Stimulated activated naive B cell treated with anti-CD40 and anti-IgM and Interleukin-4, amounts not matched to agents 10 μg/mL and 1 μg/mL and 100 μg/mL, for 72 hours (primary cell): ENCODE measurements around the gene PPP6R2.

ENCODE experiments used
- ATAC-seq, 2 donors: fragments of 150-1000 bp; cut with Tn5 transposase; replicated peaks; 2 replicates each; pipeline ENCODE4 v1.10.0; 2021; ENCODE audit warnings: moderate library complexity in 1 of 2
- DNase-seq: peaks from one replicate; pipeline ENCODE4 v3.0.0; 2021
- H3K27ac Mint-ChIP-seq: one replicate; pipeline ENCODE4 v1.8.0; 2022; ENCODE audit warnings: mild to moderate bottlenecking, mixed read lengths
- H3K27me3 Mint-ChIP-seq, 2 donors: one replicate each; pipeline ENCODE4 v1.8.0; 2022; ENCODE audit warnings: mixed read lengths in 2 of 2
- H3K36me3 Mint-ChIP-seq, 2 donors: one replicate each; pipeline ENCODE4 v1.8.0; 2022; ENCODE audit warnings: mixed read lengths in 2 of 2, mild to moderate bottlenecking in 1 of 2
- H3K4me1 Mint-ChIP-seq, 2 donors: one replicate each; pipeline ENCODE4 v1.8.0; 2022; ENCODE audit warnings: mixed read lengths in 2 of 2, mild to moderate bottlenecking in 1 of 2
- H3K4me3 Mint-ChIP-seq, 2 donors: one replicate each; pipeline ENCODE4 v1.8.0; 2022; ENCODE audit warnings: mild to moderate bottlenecking in 2 of 2, mixed read lengths in 2 of 2, moderate library complexity in 1 of 2
- H3K9me3 Mint-ChIP-seq, 2 donors: one replicate each; pipeline ENCODE4 v1.8.0; 2022; ENCODE audit warnings: mixed read lengths in 2 of 2, mild to moderate bottlenecking in 1 of 2

Gene PPP6R2

DNA sequence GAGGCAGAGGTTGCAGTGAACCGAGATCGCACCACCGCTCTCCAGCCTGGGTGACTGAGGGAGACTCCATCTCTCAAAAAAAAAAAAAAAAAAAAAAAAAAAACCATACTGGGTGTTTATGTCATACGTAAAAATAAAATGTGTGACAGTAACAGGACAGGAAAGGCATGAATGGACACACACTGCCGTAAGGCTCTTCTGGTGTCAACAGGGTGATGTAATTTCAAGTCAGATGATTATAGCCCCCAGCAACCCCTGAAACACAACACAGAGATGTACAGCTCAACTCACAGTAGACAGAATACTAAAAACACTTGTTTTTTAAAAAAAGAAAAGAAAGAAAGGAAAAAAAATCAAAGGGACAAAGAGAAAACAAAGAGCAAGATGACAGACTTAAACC, 109.5 kb downstream of the PPP6R2 start:
- peaks cover 60 to 65% of the 10 kb centered on the region in 2 donors for H3K36me3 Mint-ChIP-seq
- H3K27me3 Mint-ChIP-seq, result no peaks in the 10 kb centered on the region
- peak overlapping the region; percentile 81 for H3K27ac Mint-ChIP-seq
- ATAC-seq (no peak), DNase-seq (no peak)
- H3K4me1 Mint-ChIP-seq, result peaks cover 13 to 24% of the 10 kb centered on the region in 2 donors
- no peak overlapping the region for H3K4me3 Mint-ChIP-seq
- no peaks in the 10 kb centered on the region for H3K9me3 Mint-ChIP-seq

DNA sequence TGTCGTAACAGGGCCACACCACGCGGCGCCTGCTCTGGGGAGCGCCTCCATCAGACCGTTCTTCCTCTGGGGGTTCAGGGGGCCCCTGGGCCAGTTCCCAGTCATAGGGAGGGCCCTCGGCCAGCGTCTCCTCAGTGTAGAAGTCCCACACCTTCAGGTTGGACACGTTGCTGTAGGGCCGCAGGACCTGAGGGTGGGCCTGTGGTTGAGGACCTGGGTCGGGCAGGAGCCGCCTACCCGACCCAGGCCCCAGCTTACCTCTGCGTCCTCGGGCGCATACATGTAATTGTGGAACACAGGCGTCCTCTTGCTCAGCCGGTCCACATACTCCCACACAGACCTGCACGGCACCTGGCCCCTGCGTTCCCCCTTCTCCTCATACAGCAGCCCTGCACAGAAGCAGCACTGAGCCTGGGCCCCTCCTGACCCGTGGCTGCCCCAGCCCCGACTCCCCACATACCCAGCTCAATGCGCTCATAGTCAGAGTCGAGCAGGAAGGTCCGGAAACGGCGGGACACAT, 111.5 kb downstream of the PPP6R2 start:
- ATAC-seq (no peak), DNase-seq (no peak)
- Mint-ChIP-seq H3K4me3 (no peak overlapping the region), H3K4me1 (peaks cover 16 to 27% of the 10 kb centered on the region in 2 donors), H3K9me3 (no peaks in the 10 kb centered on the region), H3K27me3 (no peaks in the 10 kb centered on the region), H3K27ac (peak overlapping the region; percentile 47), H3K36me3 (peaks cover 62 to 65% of the 10 kb centered on the region in 2 donors)

DNA sequence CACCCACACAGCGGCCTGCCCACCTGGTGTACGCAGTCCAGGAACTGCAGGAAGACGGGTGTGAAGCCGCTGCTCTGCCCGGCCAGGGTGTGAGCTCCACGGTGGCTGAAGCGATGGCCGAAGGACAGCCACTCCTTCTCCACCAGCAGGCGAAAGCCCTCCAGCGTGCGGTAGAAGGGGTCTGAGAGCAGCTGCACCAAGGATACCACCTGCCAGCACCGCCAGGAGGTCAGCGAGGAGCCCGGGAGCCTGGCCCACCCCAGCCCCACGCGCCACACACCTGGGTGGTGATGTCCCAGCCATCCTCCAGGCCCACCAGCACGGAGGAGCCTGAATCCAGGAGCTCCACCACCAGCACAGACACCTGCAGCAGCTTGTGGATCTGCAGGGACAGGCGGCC, 112.1 kb downstream of the PPP6R2 start:
- Mint-ChIP-seq H3K9me3 (no peaks in the 10 kb centered on the region), H3K36me3 (peaks cover 60 to 62% of the 10 kb centered on the region in 2 donors), H3K27me3 (no peaks in the 10 kb centered on the region), H3K4me3 (no peak overlapping the region), H3K4me1 (peaks cover 12 to 22% of the 10 kb centered on the region in 2 donors), H3K27ac (peak overlapping the region; percentile 47)
- ATAC-seq (no peak), DNase-seq (no peak)

DNA sequence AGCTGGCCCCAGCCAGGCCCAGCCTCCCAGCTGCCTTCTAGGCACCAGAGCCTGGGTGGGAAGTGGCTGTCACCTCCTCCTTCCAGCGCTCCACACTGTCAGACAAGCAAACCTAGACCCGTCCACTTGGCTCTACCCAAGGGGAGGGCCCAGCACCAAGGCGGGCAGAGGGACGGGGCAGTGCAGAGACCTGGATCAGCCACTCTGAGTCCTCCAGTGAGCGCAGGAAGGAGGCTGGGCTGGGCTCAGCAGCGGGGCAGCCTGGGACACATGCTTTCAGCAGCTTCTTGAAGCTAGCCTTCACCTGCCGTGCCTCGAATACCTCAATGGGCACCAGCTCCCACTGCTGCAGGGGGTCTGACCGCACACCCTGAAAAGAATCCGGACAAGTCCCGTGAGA, 112.9 kb downstream of the PPP6R2 start:
- peak overlapping the region; percentile 62 for H3K27ac Mint-ChIP-seq
- no peak for ATAC-seq
- H3K27me3 Mint-ChIP-seq, result no peaks in the 10 kb centered on the region
- peaks cover 63 to 65% of the 10 kb centered on the region in 2 donors for H3K36me3 Mint-ChIP-seq
- DNase-seq, result no peak
- no peak overlapping the region for H3K4me3 Mint-ChIP-seq
- peaks cover 12 to 22% of the 10 kb centered on the region in 2 donors for H3K4me1 Mint-ChIP-seq
- no peaks in the 10 kb centered on the region for H3K9me3 Mint-ChIP-seq

DNA sequence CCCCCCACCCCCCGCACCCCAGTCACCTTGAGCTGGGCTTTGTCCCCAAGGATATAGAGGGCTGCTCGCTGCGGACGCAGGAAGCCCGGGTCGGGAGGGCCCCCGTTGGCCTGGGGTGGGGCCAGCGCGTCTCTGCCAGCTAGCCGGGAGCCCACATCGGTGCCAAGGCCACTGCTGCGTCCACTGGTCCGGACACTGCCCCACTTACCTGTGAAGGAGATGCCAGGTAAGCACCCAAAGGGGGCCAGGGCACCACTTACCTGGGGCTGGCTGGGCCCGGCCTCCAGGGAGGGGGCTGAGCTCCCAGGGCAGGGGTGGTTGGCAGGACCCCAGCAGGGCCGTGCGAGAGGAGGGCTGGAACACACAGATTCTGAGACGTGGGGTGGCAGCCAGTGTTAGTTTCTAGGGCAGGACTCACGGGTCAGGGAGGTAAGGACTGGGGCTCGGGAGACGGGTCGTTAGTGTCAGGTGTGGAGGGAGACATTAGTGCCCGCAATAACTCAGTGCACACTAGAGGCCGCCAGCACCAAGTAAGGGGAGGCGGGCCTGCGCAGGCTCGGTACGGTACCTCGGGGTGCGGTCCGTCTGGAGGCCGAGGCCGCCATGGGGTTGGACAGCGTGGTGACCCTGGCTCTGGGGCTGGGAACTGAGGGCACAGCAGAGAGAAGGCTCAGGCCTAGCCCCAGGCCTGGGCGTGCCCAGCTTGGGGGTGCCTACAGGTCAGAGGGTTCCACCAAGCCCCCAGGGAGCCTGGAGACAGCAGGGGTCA, 113.5 kb downstream of the PPP6R2 start:
- Mint-ChIP-seq H3K27me3 (no peaks in the 10 kb centered on the region), H3K9me3 (no peaks in the 10 kb centered on the region), H3K4me1 (peaks cover 12 to 22% of the 10 kb centered on the region in 2 donors), H3K4me3 (no peak overlapping the region), H3K36me3 (peaks cover 58 to 65% of the 10 kb centered on the region in 2 donors), H3K27ac (peak overlapping the region; percentile 49)
- DNase-seq (no peak), ATAC-seq (peak in 1 of 2 donors; percentile 39)

DNA sequence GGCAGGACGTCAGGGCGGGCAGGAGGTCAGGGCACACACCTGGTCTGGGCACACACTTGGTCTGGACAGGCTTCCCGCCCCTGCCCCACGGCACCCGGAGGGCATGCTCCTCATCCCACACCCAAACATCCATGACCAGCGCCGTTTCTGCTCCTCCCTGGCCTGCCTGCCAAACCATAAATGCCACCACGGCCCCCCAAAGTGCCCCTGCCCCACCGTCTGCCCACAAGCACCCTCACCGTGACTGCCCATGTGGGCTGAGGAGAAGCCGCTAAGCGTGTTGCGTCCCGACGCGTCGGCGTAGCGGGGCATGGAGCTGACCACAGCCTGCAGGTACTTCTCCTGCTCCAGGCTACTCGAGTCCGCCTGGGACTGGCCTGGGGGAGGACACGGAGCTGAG, 115.9 kb downstream of the PPP6R2 start:
- no peak for ATAC-seq
- Mint-ChIP-seq H3K9me3 (no peaks in the 10 kb centered on the region), H3K27me3 (no peaks in the 10 kb centered on the region), H3K27ac (peak overlapping the region; percentile 49), H3K4me1 (peaks cover 5 to 10% of the 10 kb centered on the region in 2 donors), H3K36me3 (peaks cover 53 to 69% of the 10 kb centered on the region in 2 donors), H3K4me3 (no peak overlapping the region)
- no peak for DNase-seq

DNA sequence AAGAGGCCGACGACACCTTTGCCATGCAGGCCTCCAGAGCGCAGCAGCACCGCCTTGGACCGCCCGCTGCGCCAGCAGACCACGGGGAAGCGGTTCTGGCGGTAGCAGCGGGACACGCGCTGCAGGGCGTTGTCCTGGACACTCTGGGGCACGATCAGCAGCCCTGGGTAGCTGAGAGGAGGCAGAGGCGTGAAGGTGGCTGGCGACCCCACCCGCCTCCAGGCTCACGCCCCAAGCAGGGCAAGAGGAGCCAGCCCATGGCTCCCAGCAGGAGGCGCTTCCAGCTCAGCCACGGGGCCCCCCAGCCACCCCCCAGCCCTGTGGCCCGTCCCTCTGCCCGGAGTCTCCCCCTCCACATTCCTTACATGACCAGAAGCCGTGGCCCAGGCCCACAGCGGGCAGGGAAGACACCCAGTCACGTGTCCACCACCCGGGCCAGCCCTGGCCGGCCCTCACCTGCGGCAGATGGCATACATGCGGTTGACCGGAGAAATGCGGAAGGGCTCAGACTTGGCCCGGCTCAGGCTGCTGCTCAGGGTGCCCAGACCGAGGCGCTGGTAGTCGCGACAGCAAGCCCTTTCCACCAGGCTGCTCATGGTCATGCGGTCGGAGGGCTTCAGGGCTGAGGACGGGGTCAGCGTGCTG, 116.5 kb downstream of the PPP6R2 start:
- peaks cover 57 to 67% of the 10 kb centered on the region in 2 donors for H3K36me3 Mint-ChIP-seq
- no peak overlapping the region for H3K4me3 Mint-ChIP-seq
- ATAC-seq (no peak), DNase-seq (no peak)
- H3K4me1 Mint-ChIP-seq, result peaks cover 4 to 7% of the 10 kb centered on the region in 2 donors
- no peaks in the 10 kb centered on the region for H3K27me3 Mint-ChIP-seq
- no peaks in the 10 kb centered on the region for H3K9me3 Mint-ChIP-seq
- no peak overlapping the region for H3K27ac Mint-ChIP-seq

DNA sequence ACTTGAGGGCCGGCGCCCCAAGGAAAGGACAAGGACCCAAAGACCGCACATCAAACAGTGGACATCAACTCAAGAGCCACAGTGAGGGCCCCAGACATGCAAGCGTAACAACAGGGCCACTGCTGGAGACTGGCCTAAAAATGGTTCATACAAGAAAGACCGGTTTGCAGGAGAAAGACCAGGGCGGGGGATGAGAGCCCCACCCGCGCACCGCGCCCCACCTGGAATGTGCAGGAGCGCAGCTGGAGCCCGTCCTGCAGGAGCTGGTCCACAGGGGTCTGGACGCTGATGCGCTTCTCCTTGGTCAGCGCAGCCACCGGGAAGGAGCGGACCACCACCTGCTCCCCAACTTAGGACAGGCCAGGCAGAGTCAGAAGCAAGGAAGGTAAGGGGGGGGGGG, 117.8 kb downstream of the PPP6R2 start:
- H3K4me1 Mint-ChIP-seq, result peaks cover 4 to 7% of the 10 kb centered on the region in 2 donors

DNA sequence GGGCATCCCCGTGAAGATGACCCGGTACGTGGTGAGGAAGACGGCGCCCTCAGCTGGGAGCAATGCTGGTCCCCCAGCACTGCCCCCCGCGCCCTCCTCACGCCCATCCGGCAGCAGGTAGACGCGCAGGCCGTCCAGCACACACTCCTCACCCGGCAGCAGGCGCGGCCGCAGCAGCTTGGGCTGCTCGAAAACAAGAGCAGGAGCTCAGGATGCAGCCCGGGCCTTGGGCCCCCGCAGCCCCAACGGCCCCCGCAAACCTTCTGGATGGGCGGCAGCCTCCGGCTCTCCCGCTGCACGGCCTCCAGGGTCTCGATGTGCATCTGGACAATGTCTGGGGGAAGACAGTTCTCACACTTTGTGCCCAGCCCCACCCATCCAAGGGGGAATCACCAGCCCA, 118.4 kb downstream of the PPP6R2 start:
- DNase-seq, result no peak
- H3K36me3 Mint-ChIP-seq, result peaks cover 56 to 62% of the 10 kb centered on the region in 2 donors
- H3K4me1 Mint-ChIP-seq, result peaks cover 4 to 12% of the 10 kb centered on the region in 2 donors
- no peaks in the 10 kb centered on the region for H3K27me3 Mint-ChIP-seq
- no peak overlapping the region for H3K4me3 Mint-ChIP-seq
- no peak overlapping the region for H3K27ac Mint-ChIP-seq
- no peaks in the 10 kb centered on the region for H3K9me3 Mint-ChIP-seq
- no peak for ATAC-seq

More for the DNA sequence above, 117.8 kb downstream of the PPP6R2 start:
- ATAC-seq (no peak), DNase-seq (no peak)
- Mint-ChIP-seq H3K27me3 (no peaks in the 10 kb centered on the region), H3K36me3 (peaks cover 52 to 58% of the 10 kb centered on the region in 2 donors), H3K4me3 (no peak overlapping the region), H3K9me3 (no peaks in the 10 kb centered on the region), H3K27ac (no peak overlapping the region)

DNA sequence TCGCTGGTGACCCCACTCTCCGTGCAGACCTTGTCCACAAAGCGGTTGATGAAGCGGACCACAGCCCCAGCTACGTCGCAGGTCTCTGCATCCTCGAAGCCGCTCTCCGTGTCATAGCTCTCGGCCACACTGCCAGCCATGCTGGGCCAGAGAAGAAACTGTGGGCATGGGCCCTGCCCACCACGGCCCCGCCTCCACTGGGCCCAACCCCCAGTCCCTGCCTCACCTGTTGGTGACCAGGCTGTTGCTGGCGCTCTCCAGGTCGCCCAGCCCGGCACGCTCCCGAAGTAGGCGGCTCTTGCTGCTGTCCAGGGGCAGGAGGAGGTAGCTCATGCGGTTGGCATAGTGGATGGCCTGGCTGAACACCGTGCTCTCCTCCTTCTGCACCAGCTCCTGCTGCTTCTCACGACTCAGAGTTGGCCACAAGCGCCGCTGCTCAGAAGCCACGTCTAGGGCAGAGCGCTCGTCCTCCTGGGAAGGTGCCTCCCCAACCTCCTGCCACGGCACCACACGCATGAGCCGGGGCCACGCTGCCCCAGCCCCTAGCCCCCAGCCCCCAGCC, 118.9 kb downstream of the PPP6R2 start:
- DNase-seq, result no peak
- H3K27me3 Mint-ChIP-seq, result no peaks in the 10 kb centered on the region
- no peak overlapping the region for H3K27ac Mint-ChIP-seq
- ATAC-seq, result no peak
- no peaks in the 10 kb centered on the region for H3K9me3 Mint-ChIP-seq
- H3K4me1 Mint-ChIP-seq, result peaks cover 8 to 18% of the 10 kb centered on the region in 2 donors
- H3K36me3 Mint-ChIP-seq, result peaks cover 57 to 61% of the 10 kb centered on the region in 2 donors
- H3K4me3 Mint-ChIP-seq, result no peak overlapping the region

DNA sequence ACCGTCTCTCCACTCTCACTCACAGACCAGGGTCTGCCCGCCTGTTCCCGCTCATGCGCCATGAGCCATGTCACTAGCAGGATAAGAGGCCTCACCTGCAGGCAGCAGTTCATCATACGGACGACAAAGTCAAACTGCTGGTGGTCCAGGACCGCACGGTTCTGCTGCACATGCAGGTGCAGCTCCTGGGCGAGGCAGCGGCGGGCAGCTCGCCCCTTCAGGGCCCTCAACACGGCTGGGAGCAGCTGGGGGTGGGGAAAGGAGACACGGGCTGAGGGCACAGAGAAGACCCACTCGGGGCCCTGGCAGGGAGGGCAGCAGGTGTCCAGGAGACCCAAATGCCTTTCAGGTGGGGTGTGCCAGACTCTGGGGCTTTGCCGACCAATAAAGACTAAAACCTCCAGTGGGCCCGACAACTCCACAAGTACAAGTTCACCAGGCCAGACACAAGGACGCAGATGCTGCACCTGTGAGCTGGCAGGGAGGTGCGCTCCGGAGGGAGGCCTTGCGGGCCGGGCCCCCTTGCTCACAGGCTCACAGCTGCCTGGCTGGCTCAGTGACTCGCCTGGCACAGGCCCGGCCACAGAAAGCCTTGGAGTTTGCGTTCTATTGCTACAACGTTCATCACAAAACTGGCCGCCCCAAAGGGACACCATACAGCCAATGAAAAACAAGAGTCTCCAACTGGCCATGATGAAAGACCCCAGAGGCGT, 120.2 kb downstream of the PPP6R2 start:
- DNase-seq (no peak), ATAC-seq (no peak)
- Mint-ChIP-seq H3K9me3 (no peaks in the 10 kb centered on the region), H3K27ac (peak overlapping the region; percentile 75), H3K27me3 (no peaks in the 10 kb centered on the region), H3K4me3 (no peak overlapping the region), H3K4me1 (peaks cover 11 to 21% of the 10 kb centered on the region in 2 donors), H3K36me3 (peaks cover 50 to 54% of the 10 kb centered on the region in 2 donors)

DNA sequence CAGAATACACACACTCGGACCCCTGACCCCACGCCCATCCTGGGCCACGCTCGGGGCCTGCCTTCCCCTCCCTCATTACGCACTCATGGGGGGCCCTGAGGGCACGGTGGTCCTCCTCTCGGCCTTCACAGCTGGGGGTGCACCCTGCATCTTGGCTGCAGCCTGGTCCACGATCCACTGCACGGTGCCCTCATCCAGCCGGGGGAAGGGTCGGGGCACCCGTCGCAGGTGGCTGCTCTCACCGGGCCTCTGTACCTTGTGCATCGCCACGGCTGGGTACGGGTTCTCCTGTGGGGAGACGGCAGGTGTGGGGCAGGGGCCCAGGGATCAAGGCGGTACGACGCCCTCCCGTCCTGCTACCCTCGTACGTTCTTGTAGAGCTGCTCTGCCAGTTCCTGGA, 121.3 kb downstream of the PPP6R2 start:
- ATAC-seq, result no peak
- peaks cover 42 to 47% of the 10 kb centered on the region in 2 donors for H3K36me3 Mint-ChIP-seq
- no peaks in the 10 kb centered on the region for H3K9me3 Mint-ChIP-seq
- peaks cover 19 to 28% of the 10 kb centered on the region in 2 donors for H3K4me1 Mint-ChIP-seq
- DNase-seq, result no peak
- H3K27me3 Mint-ChIP-seq, result no peaks in the 10 kb centered on the region
- H3K4me3 Mint-ChIP-seq, result no peak overlapping the region
- no peak overlapping the region for H3K27ac Mint-ChIP-seq

DNA sequence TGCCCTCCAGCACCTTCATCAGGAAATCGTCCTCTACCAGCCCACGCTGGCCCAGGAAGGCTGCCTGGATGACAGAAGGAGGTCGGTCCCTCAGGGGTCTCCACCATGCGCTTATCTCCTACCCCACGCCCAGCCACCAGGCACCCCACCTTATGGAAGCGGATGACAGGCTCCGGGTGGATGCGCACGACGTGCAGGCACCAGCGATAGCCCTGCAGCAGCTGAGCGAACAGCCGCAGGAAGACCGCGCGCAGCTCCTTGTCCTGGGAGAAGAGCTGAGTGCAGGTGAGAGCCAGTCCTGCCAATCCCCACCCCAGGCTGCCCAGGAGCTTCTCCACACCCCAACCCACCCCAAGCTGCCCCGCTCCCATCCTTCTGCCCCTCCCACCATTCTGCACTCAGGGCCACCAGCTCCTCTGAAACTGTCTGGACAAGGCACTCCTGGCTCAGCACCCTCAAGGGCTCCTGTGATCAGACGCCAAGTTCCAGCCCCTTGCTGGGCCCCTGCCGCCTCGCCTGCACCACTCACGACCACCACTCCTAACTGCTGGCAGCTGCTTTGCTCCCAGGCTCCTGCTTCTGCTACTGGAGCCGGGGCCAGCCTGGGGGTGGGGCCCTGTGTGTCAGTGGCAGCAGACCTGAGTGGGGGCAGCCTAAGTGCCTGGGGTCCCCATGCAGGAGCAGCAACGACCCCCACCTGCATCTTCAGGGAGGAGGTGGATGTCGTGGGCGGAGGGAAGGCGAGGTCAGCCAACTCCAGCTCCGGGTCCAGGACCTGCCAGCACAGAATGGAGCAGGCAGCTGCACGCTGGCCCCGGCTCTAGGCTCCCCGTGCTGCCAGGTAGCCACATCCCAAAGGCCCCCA, 122.2 kb downstream of the PPP6R2 start:
- Mint-ChIP-seq H3K4me3 (no peak overlapping the region), H3K36me3 (peaks cover 39 to 43% of the 10 kb centered on the region in 2 donors), H3K27ac (peak overlapping the region; percentile 37), H3K9me3 (no peaks in the 10 kb centered on the region), H3K27me3 (no peaks in the 10 kb centered on the region), H3K4me1 (peaks cover 26 to 36% of the 10 kb centered on the region in 2 donors)
- DNase-seq (no peak), ATAC-seq (no peak)
